Activated gamma-delta T cell treated with anti-CD3 and anti-CD28 coated beads, Interleukin-2, amount 50 U/mL, for 16 hours (primary cell): ENCODE results near the gene PPIL4.
A peak's percentile ranks its signal among the peaks of the same experiment; 100 is the strongest.

ENCODE experiments used
- DNase-seq: peaks from one replicate; pipeline ENCODE4 v3.0.0-alpha.2; 2020; ENCODE audit warnings: low read depth

The PPIL4 gene, protein sequence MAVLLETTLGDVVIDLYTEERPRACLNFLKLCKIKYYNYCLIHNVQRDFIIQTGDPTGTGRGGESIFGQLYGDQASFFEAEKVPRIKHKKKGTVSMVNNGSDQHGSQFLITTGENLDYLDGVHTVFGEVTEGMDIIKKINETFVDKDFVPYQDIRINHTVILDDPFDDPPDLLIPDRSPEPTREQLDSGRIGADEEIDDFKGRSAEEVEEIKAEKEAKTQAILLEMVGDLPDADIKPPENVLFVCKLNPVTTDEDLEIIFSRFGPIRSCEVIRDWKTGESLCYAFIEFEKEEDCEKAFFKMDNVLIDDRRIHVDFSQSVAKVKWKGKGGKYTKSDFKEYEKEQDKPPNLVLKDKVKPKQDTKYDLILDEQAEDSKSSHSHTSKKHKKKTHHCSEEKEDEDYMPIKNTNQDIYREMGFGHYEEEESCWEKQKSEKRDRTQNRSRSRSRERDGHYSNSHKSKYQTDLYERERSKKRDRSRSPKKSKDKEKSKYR

DNA sequence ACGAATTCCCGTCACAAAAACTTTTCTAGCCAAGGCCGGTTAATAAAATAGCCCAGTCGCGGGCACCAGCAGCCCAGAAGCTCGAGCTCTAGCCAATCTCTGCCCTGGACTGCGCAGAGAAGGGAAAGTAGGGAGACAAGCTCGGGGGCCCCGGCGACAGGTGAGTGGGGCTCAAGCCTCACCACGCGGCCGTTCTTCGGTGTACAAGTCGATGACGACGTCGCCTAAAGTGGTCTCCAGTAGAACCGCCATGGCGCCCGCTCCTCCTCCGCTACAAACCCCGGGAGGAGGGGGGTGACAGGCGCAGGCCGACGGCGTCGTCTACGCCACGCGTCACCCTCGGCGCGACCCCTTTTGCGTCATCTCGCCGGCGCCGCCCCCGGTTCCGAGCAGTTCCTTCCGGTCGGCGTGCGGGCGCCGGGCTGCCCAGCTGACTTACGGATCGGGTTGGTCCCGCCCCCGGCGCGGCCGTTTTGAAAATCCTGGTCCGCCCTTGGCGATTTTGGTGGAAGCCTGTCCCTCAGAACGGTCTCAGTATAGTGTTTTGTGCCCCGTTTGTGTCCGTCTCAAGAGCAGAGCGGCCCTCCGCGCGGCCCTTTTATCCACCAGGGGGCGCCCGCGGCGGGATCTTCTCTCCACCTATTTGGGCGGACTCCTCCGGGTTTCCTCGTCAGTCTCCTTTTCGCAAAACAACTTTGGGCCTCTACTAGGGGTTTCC lies at the start of gene PPIL4:
Gene PPIL4 (minus strand): TSS at position 290 of the 718 bp plus-strand sequence. CDS start 38 bp downstream, at position 252.
- DNase-seq = peak; percentile 94

DNA sequence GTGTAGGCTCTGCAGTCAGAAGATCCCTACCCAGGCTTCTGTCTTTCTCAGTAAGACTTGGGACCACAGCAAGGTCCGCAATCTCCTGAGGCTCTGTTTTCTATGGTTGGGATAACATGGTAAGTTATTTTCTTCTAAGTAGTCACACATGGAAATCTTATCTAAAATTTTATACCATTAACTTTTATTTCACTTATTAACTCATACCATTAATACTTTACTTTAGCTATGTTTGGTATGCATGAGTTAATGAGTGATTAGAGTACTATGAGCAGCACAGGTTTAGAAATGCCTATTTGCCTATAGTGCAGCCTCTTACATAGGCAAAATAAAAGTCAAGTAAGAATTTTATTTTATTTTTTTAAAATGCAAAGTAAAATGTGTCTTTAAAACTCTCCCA lies 47.6 kb upstream of the PPIL4 start:
- DNase-seq = no peak

GRCh38 chr6:149592983-149593382 lies 47.1 kb upstream of the PPIL4 start:
- no peak for DNase-seq

- no peak for DNase-seq
Observed at GRCh38 chr6:149586149-149586548, 40.3 kb upstream of the PPIL4 start.

DNA sequence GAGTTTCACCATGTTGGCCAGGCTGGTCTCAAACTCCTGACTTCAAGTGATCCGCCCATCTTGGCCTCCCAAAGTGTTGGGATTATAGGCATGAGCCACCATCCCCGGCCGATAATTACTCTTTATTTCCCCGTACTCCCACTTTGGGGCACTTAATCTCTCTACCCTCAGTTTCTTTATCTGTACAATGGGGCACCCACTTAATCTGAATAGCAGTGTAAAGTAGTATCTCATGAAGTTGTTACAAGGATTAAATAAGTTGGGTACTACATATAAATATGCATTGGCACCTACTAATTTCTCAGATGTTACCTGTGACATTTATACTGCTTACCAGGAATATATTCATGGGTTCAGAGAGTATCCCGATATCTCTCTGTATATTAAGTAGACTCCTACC lies 35.5 kb upstream of the PPIL4 start:
- no peak for DNase-seq

GRCh38 chr6:149580880-149581279 lies 35.0 kb upstream of the PPIL4 start:
- DNase-seq = no peak

DNA sequence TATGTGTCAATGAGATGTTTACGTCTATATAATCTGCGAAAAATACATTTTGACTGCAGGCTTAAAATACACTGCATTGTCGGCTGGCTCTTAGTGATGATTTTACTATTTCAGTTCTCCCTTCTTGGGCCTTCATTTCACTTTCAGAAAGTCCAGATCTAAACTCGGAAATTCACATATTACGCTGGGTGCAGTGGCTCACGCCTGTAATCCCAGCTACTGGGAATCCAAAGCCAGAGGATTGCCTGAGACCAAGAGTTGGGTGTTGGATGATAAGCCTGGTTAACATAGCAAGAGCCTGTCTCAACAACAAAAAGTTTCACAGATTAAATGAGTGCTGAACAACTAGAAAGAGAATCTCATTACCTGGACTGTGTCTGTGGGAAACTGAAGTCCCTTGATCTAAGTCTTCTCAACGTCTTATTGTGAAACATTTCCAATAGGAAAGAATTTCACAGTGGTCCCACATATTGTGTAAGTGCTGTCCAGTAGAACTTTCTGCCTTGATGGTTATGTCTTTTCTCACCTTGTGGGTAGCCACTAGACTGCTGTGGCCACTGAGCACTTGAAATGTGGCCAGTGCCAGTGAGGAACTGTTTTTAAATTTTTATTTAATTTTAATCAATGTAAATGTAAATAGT lies 22.2 kb upstream of the PPIL4 start:
- DNase-seq = no peak

- DNase-seq = no peak
Observed at GRCh38 chr6:149567194-149567586, 21.3 kb upstream of the PPIL4 start.

DNA sequence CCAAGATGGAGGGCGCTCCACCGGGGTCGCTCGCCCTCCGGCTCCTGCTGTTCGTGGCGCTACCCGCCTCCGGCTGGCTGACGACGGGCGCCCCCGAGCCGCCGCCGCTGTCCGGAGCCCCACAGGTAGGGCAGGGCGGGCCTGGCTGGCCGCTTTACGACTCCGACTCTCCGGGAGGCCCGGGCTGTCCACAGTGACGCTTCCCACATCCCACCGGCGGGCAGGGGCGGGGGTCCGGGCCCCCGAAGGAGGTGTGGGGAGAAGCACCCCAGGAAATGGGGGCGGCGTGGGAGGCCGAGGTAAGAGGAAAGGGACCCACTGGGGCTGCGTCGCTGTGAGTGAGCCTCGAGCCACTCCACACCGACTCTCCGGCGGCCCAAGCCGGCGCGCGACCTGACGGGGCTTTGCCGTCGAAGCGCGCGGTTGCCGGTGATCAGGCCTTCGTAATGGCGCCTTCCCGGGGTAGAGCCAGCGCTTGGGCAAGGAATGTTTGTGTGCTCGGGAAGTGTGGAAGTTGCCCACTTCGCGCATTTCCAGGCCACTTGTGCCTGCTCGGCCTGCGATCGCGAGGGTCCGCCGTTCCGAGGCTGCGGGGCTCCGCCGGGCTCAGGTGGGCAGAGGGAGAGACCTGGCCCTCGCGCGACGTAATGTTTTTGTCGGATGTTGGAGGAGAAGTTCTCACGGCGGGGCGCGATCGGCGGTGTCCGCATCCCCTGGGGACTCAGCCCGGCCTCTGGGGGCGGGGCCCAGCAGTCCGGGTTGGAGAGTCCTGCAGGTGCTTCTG lies 20.8 kb upstream of the PPIL4 start:
- no peak for DNase-seq

GRCh38 chr6:149565527-149566409 lies 19.9 kb upstream of the PPIL4 start, which contains the start of gene GINM1:
GINM1 (plus strand) TSS chr6:149566375; CDS start chr6:149566415, 40 bp downstream.
- DNase-seq = peak; percentile 90

GRCh38 chr6:149563928-149564325 lies 18.1 kb upstream of the PPIL4 start:
- no peak for DNase-seq

GRCh38 chr6:149563203-149563927 lies 17.5 kb upstream of the PPIL4 start:
- DNase-seq = no peak

GRCh38 chr6:149560736-149561135 lies 14.9 kb upstream of the PPIL4 start:
- DNase-seq = no peak

GRCh38 chr6:149559389-149559788 lies 13.5 kb upstream of the PPIL4 start:
- no peak for DNase-seq

GRCh38 chr6:149558029-149558428 lies 12.2 kb upstream of the PPIL4 start:
- DNase-seq = no peak

- no peak for DNase-seq
Observed at GRCh38 chr6:149551920-149552319, 6.1 kb upstream of the PPIL4 start.

- peak; percentile 35 for DNase-seq
Observed at GRCh38 chr6:149545258-149545753, 537 bp downstream of the PPIL4 start.

- no peak for DNase-seq
Observed at GRCh38 chr6:149544646-149545257, 1.1 kb downstream of the PPIL4 start.

DNA sequence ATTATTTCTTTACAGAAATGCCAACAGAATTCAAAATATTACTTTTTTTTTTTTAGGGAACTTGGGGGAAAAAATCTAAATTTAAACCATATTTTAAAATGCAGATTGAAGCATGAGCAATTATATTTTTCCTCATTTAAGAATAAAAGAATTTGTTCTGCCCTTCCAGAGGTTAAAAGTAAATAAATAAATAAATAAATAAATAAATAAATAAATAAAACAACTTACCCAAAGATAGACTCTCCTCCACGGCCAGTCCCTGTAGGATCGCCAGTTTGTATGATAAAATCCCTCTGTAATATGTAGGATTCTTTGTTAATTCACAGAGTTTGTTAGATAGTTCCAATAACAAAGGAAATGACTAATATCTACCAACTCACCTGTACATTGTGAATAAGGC lies 4.7 kb downstream of the PPIL4 start:
- no peak for DNase-seq
